HG03432 (cell line): ENCODE results near the gene NPFF.

Source experiments
- ATAC-seq: cut with Tn5 transposase; IDR thresholded peaks from one replicate; pipeline ENCODE4 v1.9.1; 2021; ENCODE audit warnings: mild to moderate bottlenecking, moderate library complexity; ENCODE audit not compliant: unreplicated experiment

The NPFF gene

DNA sequence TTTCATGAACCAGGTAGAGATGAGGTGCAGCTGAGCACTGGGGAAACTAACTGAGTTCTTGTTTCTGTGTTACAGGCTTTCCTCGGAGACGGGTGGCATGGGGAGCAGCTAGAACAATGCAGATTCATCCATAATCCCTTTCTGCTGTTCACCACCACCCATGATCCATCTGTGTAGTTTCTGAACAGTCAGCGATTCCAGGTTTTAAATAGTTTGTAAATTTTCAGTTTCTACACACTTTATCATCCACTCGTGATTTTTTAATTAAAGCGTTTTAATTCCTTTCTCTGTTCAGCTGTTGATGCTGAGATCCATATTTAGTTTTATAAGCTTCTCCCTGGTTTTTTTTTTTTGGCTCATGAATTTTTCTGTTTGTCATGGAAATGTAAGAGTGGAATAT lies 28.0 kb downstream of the NPFF start:
- no peak for ATAC-seq

DNA sequence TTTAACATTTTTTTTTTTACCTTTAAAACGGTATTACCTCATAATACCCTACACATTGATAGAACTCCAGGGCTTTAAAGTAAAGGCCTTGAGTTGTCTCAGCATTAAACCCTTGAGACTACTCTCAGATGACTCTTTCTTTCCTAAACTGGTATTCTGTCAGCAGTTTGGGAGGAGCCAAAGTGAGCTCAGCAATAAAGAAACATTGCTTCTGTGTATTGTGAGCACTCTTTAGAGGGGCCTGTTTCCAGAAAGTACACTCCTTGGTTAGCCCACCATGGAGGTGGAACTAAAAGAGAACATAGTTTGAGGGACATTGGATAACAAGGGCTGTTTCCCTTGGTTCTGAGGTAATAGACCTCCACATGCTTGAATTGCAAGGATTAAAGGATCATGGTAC lies 28.4 kb downstream of the NPFF start:
- no peak for ATAC-seq

DNA sequence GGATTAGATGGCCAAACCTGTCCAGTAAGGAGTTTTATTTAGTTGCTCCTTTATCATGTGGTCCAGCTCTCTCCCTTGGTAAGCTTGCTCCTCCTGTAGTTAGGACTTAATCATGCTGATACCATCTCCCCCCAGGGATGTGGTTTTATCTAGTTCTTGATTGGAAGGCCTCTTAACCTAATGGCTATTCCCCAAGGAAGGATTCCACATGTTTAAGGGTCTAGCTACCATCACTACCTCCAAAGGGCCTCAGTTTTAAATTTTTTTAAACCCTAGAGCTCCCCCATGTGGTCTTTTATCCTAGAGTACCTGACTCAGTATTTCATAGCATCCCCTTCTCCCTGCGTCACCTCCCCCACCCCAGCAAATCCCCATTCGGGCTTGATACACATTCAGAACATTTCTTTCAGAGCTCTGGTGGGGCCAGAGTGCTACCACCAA lies 30.5 kb downstream of the NPFF start:
- ATAC-seq = no peak

DNA sequence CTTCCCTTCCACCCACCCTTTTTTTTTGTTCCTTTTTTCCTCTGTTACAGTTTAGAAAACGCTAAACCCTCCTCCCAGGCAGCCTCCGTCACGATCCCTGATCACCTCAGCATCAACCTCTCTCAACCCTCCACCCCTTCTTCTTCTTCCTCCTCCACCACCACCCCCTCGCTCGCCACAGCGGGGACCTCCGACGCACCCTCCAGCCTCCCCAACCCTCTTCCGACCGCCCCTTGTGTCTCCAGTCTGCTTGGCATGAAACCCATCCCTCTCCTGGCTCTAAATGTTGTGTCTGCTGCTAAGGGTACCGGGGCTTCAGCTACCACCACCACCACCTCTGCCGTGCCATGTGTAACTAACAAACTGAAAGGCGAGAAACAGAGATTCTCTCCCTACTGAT lies 32.5 kb downstream of the NPFF start:
- no peak for ATAC-seq

DNA sequence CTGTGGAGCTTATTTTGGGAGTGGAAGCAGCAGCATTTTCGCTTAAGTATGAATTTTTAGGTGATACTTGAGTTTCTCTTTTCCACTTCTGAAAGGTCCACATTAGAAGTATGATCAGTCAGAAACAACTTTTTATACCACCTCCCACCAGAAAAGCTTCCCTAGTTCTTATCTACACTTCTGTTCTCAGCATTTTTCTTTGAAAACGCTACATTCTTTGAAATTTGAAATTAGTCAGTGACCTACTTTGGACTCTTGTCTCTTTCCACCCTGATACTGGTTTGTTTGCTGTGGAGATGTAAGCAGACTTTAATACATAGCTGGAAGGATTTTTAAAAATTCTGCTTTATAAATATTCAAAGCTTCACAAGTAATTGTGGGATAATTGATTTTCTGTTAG lies 33.2 kb downstream of the NPFF start:
- ATAC-seq = no peak

DNA sequence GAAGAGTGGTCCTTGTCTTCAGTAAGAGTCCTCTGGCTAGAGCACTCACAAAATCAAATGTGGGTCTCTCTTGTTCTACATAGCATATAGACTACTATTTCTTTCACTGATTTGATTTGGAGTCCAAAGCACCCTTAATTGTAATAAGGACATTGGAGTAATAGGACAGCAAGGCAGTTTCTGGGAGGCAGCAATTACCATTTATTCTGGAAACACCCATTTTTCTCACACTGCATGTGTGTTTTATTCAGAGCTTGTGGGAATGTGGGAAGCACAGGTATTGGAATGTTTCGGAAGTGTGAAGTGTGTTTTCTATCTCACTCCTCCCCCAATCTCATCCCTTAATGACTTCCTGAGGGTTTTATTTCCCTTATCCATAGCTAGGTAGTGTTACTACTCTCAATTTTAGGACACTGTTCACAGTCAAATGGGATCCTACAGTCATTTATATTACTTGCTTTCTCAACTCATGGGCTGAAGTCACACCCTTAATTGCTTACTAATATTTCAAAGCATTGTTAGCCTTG lies 35.2 kb downstream of the NPFF start:
- no peak for ATAC-seq

DNA sequence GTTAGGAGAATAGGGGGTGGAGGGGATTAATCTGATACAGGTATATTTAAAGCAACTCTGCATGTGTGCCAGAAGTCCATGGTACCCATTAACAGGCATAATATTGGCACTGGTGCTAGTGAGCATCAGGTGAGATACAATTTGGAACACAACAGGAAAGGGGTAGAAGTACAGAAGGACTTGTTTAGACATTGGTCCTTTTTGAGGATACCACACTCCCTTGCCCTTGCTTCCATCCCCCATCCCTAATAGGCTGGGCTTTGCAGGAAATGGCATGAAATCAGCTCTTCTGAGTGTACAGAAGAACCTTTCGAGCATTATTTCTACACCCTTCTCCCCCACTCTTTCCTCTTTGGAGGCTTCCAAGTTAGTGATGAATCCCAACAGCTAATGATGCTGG lies 39.0 kb downstream of the NPFF start:
- ATAC-seq = no peak

DNA sequence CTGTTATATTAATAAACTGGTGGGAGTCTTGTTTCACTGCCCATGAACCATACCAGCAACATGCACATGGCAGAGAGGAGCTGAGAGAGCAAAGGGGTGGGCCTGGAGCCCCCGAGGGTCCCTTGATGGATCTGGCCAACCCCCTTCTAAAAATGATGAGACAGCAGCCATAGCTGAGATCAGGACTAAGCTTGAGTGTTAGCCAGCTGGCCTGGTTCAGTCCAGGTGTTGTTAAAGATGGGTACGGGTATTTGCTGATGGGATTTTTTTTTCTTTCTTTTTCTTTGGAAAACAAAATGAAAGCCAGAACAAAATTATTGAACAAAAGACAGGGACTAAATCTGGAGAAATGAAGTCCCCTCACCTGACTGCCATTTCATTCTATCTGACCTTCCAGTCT lies 39.4 kb downstream of the NPFF start:
- no peak for ATAC-seq

DNA sequence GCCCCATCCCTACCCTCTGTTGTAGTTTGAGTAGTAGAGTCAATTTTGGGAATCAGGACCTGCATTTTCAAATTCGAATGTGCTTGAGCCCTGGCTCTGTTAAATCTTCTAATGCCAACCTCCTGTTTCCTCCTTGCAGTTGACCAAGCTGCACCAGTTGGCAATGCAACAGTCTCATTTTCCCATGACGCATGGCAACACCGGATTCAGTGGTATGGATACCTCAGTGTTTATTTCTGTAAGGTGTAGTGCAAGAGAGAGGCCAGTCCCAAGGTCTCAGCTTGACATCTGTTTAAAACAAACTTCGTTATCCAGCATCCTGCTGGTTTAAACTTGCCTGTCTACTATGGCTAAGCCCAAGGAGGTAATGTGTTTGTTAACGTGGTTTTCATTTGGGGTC lies 40.2 kb downstream of the NPFF start:
- ATAC-seq = no peak

DNA sequence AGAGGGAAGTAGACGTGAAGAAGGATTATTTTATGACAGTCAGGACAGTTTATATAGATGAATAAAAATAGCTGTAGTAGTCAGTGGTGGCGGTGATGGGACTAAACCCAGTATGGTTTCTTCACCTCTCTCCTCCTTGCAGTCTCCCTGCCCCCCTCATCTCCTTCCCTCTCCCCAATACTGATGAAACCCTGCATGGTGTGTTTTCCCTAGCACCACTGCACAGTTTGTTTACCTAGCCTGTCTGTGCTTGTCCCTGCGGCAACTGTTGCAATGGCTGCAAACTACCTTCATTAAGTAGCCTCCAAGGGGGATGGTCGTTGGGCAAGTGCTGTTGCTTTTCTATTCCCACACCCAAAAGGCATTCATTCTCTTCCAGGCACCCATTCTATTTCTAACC lies 40.6 kb downstream of the NPFF start:
- ATAC-seq = no peak

DNA sequence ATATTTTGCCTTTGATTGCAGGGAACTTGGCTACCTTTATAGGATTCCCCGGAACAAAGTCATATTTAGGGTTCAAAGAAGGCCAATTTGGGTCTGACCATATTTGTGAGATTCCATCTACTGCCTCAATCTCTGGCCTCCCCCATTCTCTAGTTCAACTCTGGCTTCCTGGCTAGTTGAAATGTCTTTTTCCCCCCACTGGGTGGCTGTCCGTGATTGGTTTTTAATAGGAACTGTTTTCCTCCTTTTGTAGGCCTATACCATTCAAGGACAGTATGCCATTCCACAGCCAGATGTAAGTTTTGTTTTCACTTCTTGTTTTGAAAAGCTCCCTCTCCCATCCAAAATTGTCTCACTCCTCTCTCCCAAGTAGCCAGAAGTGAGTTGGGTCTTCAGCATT lies 41.6 kb downstream of the NPFF start:
- no peak for ATAC-seq

DNA sequence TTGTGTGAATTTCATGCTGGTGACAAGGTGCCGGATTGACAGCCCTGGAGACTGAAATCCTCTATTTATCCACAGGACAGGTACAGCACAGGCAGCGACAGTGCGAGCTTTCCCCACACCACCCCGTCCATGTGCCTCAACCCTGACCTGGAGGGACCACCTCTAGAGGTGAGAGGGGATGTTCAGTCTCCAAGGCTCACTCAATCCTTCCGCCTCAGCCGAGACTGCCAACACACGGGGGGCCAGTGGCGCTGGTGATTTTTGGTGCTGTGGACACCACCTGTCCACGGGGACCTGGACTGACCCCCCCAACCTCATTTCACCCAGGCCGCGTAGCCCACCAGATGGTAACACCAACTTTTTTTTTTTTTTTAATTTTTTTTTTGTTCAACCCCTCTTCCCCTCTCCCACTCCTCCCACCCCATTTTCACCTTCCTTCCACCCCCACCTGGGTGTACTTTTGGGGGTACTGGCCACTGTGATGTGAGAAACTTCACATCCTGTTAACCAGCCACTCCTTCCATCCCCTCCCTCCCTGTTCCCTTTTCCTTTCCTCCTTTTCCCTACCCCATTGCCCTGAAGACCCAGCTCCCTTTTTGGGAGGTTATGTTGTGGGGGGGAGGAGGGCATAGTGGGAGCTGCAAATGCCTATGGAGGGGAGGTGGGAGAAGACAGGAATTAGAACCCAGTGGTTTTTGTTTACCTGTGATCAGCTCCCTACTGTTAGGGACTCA lies 42.4 kb downstream of the NPFF start:
- ATAC-seq = no peak

DNA sequence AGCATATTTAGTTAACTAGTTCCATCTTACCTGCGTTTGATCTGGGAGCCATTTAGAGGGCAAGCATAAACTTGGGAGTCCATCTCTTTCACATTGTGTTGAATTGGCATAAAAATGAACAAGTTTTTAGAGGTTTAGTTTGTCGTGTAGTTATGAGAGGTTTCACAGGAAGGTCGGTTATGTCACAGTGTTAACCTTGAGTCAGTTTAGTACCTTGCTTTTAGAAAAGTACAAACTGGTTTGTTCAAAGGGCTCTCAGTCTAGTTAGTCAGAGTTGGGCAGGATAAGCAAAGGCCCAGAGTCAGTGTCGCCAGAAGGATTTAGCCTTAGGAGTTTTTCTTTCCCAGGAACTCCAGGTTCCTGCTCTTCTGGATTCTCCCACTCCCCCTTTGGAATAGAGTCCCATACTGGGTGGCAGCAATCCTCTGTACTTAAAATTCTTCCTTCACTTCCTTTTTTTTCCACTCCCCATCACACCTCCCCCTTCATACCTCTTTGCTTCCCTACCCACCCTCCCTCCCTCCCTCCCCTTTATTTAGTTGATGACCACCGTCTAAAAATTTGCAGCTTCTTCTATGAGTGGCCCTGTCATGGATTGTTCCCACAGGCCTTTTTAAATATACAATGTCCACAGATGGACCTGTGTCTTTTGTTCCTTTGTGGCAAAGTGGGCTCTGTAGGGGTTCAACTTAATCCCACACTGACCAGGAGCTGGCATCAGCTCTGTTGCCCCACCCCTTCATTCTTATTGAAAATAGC lies 43.3 kb downstream of the NPFF start:
- no peak for ATAC-seq

DNA sequence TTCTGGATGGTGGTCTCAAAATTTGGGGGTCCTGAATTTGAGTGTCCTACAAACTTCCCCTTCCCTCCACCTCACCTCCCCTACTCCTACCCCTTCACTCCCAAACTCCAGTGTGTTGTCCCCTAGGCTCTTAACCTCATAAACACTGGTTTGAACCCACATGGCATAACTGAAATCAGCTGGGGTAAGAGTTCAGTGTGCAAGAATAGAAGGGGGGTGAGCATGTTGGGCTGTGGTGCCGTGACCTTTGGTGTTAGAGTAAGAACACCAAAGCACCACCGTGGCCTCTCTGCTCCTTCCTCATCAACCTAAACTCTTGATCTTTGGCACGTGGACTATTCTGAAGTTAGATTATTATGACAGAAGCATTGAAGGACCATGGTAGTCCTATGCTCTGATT lies 44.3 kb downstream of the NPFF start:
- ATAC-seq = no peak

DNA sequence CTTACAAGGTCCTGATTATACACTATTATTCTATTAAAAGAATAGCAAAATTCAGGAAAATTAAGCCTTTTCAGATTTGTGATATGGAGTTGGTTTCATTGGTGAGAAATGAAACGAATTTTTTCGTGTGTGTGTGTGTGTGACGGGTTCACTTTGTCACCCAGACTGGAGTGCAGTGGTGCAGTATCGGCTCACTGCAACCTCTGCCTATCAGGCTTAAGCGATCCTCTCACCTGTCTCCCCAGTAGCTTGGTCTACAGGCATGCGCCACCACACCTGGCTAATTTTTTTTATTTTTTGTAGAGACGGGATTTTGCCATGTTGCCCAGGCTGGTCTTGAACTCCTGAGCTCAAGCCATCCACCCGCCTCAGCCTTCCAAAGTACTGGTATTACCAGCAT lies 45.7 kb downstream of the NPFF start:
- no peak for ATAC-seq

DNA sequence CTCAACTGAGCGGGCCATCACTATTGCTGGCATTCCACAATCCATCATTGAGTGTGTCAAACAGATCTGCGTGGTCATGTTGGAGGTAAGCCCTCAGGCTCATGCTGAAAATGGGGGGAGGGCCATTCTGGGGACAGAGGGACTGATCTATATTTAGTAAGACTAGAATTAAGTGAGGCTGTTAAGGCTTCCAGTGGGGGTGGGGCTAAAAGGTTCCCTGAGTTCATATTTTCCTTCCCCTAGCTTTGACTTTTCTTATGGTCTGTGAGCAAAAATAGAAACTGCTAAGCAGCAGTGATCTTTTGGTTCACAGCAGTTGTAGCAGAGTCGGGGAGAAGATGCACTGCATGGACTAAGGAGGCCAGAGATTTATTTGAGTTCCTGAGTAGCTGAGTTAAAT lies 46.2 kb downstream of the NPFF start:
- ATAC-seq = no peak

DNA sequence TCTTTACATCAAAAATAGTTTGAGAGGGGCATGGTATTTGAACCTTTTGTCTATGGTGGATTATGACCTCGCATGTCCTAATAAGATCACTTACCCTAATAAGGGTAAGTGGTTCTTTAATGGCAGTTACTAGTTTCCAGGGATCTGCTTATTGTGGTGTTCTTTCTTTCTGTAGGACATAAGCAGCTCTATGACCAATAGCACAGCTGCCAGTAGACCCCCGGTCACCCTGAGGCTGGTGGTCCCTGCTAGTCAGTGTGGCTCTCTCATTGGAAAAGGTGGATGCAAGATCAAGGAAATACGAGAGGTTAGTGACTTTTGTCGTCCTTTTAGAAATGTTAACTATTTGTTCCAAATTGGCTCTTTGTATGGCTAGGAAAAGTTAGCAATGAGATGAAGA lies 48.2 kb downstream of the NPFF start:
- ATAC-seq = no peak
